Measurements from ENCODE around the gene FIBIN. TPM values are rescaled to one million over a fixed set of nuclear protein-coding genes. Genes with fewer than 3 reads are reported as not detected.

FIBIN gene
- total and polyA plus RNA-seq, 4 donors = 1.6 to 3.7 (median 2.2) TPM

DNA sequence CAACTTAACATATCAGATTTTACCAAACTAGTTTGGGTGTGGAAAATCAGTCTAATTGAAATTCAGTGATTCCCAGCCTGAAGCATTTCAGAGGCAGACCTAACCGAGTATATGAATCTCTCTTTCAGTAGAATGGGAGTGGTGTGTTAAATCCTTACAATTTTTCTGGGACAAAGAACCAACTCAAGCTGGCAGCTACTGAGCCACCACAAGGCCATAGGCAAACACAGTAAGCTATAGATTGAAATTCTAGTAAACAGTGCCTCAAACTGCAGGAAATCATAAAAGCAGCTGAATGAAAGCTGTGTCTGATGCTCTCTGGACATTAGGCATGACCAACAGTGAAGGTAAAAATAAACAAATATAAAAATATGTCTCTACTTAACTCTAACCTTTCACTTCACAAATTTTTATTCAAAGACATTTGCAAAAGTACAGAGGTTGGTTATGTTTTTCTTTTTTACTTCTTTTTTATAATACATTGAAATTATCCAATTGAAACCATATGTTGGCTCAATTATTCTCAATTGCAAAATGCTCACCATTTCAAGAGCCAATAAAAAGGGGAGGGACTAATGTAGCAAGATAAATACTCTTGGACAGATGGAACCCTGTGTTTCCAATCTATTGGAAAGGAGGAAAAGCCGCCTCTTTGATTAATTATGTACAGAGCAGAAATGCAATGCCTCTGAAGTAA is 35.8 kb upstream of the FIBIN start:
- no peak overlapping the region for H3K4me3 ChIP-seq (ENCODE audit: low read depth in 1 of 3, low read length in 3 of 3)
- no peak for DNase-seq (ENCODE audit: low spot score)
- H3K36me3 ChIP-seq (ENCODE audit: control insufficient read depth in 4 of 4, insufficient read depth in 3 of 4, low read depth in 1 of 4, low read length in 3 of 4) = no peaks in the 10 kb centered on the region
- WGBS = 89% methylated on average over 2 of the region's 2 CpGs
- H3K9ac ChIP-seq (ENCODE audit: low read depth in 1 of 2, low read length in 2 of 2) = no peak overlapping the region
- H3K4me1 ChIP-seq (ENCODE audit: control insufficient read depth in 4 of 4, insufficient read depth in 4 of 4, low read length in 3 of 4) = no peaks in the 10 kb centered on the region
- no peak overlapping the region for H3K27ac ChIP-seq (ENCODE audit: low read depth in 1 of 2, low read length in 2 of 2)
- H3K27me3 ChIP-seq (ENCODE audit: control insufficient read depth in 4 of 4, insufficient read depth in 4 of 4, low read length in 3 of 4) = no peaks in the 10 kb centered on the region
- no peaks in the 10 kb centered on the region for H3K9me3 ChIP-seq (ENCODE audit: control insufficient read depth in 4 of 4, low read length in 3 of 4)
- TF ChIP-seq HNF4A (conservative IDR thresholded peaks at IDR 0.05) = no peak
- no peak for TF ChIP-seq GABPA (IDR thresholded peaks at IDR 0.05 in 1 of 2, conservative IDR thresholded peaks at IDR 0.05 in 1 of 2)
- TF ChIP-seq, protein P1, sequence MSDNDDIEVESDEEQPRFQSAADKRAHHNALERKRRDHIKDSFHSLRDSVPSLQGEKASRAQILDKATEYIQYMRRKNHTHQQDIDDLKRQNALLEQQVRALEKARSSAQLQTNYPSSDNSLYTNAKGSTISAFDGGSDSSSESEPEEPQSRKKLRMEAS (IDR thresholded peaks at IDR 0.05) = no peak
- TF ChIP-seq YY1 (IDR thresholded peaks at IDR 0.05) = no peak
- TF ChIP-seq, protein P2, sequence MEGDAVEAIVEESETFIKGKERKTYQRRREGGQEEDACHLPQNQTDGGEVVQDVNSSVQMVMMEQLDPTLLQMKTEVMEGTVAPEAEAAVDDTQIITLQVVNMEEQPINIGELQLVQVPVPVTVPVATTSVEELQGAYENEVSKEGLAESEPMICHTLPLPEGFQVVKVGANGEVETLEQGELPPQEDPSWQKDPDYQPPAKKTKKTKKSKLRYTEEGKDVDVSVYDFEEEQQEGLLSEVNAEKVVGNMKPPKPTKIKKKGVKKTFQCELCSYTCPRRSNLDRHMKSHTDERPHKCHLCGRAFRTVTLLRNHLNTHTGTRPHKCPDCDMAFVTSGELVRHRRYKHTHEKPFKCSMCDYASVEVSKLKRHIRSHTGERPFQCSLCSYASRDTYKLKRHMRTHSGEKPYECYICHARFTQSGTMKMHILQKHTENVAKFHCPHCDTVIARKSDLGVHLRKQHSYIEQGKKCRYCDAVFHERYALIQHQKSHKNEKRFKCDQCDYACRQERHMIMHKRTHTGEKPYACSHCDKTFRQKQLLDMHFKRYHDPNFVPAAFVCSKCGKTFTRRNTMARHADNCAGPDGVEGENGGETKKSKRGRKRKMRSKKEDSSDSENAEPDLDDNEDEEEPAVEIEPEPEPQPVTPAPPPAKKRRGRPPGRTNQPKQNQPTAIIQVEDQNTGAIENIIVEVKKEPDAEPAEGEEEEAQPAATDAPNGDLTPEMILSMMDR (IDR thresholded peaks at IDR 0.05; ENCODE audit: low read depth, low read length, missing input control) = no peak
- no peak for TF ChIP-seq EGR1 (IDR thresholded peaks at IDR 0.05; ENCODE audit: low read depth in 2 of 2)
- no peak for TF ChIP-seq FOXA2 (IDR thresholded peaks at IDR 0.05)

DNA sequence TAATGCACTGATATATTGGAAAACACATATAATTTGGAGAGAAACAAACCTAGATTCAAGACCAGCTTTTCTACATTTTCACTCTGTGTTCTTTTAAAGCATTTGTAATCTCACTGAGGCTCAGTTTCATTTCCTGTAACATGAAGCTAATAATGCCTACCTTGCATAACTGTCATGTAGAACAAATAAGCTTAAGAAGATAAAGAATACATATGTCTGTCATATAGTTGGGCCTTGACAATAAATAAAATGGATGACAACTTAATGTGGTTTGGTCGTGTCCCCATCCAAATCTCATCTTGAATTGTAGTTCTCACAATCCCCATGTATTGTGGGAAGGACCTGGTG is 35.2 kb upstream of the FIBIN start:
- WGBS = 88% methylated on average over 1 of the region's 1 CpG

More for the DNA sequence above, 35.2 kb upstream of the FIBIN start:
- H3K4me1 ChIP-seq (ENCODE audit: control insufficient read depth in 4 of 4, insufficient read depth in 4 of 4, low read length in 3 of 4) = no peaks in the 10 kb centered on the region
- DNase-seq (ENCODE audit: low spot score) = no peak
- no peak overlapping the region for H3K4me3 ChIP-seq (ENCODE audit: low read depth in 1 of 3, low read length in 3 of 3)
- TF ChIP-seq, protein P3, sequence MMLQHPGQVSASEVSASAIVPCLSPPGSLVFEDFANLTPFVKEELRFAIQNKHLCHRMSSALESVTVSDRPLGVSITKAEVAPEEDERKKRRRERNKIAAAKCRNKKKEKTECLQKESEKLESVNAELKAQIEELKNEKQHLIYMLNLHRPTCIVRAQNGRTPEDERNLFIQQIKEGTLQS (IDR thresholded peaks at IDR 0.05) = no peak
- no peak for TF ChIP-seq SP1 (IDR thresholded peaks at IDR 0.05)
- no peak for TF ChIP-seq YY1 (IDR thresholded peaks at IDR 0.05)
- TF ChIP-seq, protein P1 (IDR thresholded peaks at IDR 0.05) = no peak
- TF ChIP-seq, protein P2 (IDR thresholded peaks at IDR 0.05; ENCODE audit: low read depth, low read length, missing input control) = no peak
- no peak for TF ChIP-seq JUND (IDR thresholded peaks at IDR 0.05)
- TF ChIP-seq EGR1 (IDR thresholded peaks at IDR 0.05; ENCODE audit: low read depth in 2 of 2) = no peak
- no peak for TF ChIP-seq FOXA1 (IDR thresholded peaks at IDR 0.05)
- TF ChIP-seq GABPA (IDR thresholded peaks at IDR 0.05 in 1 of 2, conservative IDR thresholded peaks at IDR 0.05 in 1 of 2) = no peak
- no peak for TF ChIP-seq FOXA2 (IDR thresholded peaks at IDR 0.05)
- no peak for TF ChIP-seq RAD21 (IDR thresholded peaks at IDR 0.05)
- TF ChIP-seq NR2F2 (IDR thresholded peaks at IDR 0.05) = no peak
- no peak for TF ChIP-seq HNF4A (conservative IDR thresholded peaks at IDR 0.05)
- H3K27ac ChIP-seq (ENCODE audit: low read depth in 1 of 2, low read length in 2 of 2) = no peak overlapping the region
- no peak overlapping the region for H3K9ac ChIP-seq (ENCODE audit: low read depth in 1 of 2, low read length in 2 of 2)
- H3K27me3 ChIP-seq (ENCODE audit: control insufficient read depth in 4 of 4, insufficient read depth in 4 of 4, low read length in 3 of 4) = no peaks in the 10 kb centered on the region
- no peaks in the 10 kb centered on the region for H3K36me3 ChIP-seq (ENCODE audit: control insufficient read depth in 4 of 4, insufficient read depth in 3 of 4, low read depth in 1 of 4, low read length in 3 of 4)
- no peaks in the 10 kb centered on the region for H3K9me3 ChIP-seq (ENCODE audit: control insufficient read depth in 4 of 4, low read length in 3 of 4)

Measured in liver (tissue), 9 donors.